ENCODE data around the gene GPAT2.
"Not testable (repeated sequence)": the region's sequence is repeated elsewhere in the genome, so short reads cannot be mapped to it uniquely, and the experiment has no call there.

DNA sequence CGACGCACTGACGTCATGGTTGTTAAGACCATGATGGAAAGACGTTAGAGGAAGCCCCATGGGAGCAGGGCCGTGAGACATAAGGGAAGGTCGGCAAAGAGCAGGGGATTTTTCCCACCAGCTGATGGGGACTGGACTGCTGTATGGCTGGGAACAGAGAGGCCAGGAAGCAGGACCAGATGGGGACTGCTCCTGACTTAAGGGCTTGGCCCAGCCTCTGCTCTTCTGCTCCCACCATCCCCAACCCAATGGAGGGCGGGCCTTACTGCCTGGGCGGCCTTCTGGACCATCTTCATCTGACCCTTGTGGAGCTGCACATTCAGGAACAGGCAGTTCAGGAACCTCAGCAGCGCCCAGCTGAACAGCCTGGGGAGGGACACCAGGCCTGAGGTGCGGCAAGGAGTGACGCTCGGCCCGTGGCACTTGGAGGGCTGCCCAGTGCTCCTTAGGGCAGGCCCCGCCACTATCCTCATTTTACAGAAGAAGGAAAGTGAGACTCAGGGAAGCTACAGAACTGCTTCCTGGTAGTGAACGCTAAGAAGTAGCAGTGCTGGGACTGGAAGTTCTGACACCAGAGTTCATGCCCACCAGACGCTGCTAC lies 6.9 kb downstream of the GPAT2 start:
- TF ChIP-seq POLR2A (IDR thresholded peaks at IDR 0.05; ENCODE audit: low read length); GATA1 (IDR thresholded peaks at IDR 0.05; ENCODE audit: low read depth, low read length): not testable (repeated sequence)

Data from erythroblast (primary cell).